ENCODE measurements around the gene WHRN.

DNA sequence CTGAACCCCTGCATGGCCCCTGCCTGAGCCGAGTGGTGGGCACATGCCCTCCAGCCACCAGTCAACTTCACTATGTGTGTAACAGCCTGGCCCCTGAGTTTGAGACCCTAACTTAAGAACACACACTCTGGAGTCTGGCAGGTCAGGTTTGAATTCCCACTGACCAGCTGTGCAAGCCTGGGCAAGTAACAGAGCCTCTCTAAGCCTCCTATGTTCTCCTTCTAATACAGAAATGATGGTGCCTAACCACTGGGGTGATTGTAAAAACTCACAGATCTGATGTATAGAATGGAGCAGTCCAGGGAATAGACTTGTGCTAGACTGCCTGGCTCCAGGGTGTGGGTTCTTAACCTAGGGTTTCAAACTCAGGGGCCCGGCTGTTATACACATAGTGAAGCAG lies 100.7 kb downstream of the WHRN start:
- no peak for TF ChIP-seq FOXK2 (IDR thresholded peaks at IDR 0.05)
- no peak for TF ChIP-seq FOXM1 (IDR thresholded peaks at IDR 0.05; ENCODE audit: borderline replicate concordance)
- no peak for TF ChIP-seq FOXA1 (IDR thresholded peaks at IDR 0.05)
- no peak for TF ChIP-seq BHLHE40 (IDR thresholded peaks at IDR 0.05; ENCODE audit: borderline replicate concordance)
- TF ChIP-seq NFRKB (IDR thresholded peaks at IDR 0.05) = no peak
- TF ChIP-seq ZNF384 (IDR thresholded peaks at IDR 0.05) = no peak
- TF ChIP-seq ELF4 (IDR thresholded peaks at IDR 0.05) = no peak
- no peak for TF ChIP-seq LEF1 (IDR thresholded peaks at IDR 0.05; ENCODE audit: borderline replicate concordance)
- TF ChIP-seq SP1 (IDR thresholded peaks at IDR 0.05) = no peak
- no peak for TF ChIP-seq SUZ12 (IDR thresholded peaks at IDR 0.05)
- no peak for TF ChIP-seq TARDBP (IDR thresholded peaks at IDR 0.05)
- TF ChIP-seq, protein P1, sequence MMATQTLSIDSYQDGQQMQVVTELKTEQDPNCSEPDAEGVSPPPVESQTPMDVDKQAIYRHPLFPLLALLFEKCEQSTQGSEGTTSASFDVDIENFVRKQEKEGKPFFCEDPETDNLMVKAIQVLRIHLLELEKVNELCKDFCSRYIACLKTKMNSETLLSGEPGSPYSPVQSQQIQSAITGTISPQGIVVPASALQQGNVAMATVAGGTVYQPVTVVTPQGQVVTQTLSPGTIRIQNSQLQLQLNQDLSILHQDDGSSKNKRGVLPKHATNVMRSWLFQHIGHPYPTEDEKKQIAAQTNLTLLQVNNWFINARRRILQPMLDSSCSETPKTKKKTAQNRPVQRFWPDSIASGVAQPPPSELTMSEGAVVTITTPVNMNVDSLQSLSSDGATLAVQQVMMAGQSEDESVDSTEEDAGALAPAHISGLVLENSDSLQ (IDR thresholded peaks at IDR 0.05) = no peak

Measured in HEK293T (cell line).